ENCODE data around the gene ZMIZ2. TPM values are rescaled to one million over a fixed set of nuclear protein-coding genes. Genes with fewer than 3 reads are reported as not detected.

Gene ZMIZ2
- total and polyA plus RNA-seq, 9 of the 15 experiments (the other 6 are each of a cell fraction or from before 2014, with no cell fraction given) = 0.13 to 40.3 (median 4.9) TPM

DNA sequence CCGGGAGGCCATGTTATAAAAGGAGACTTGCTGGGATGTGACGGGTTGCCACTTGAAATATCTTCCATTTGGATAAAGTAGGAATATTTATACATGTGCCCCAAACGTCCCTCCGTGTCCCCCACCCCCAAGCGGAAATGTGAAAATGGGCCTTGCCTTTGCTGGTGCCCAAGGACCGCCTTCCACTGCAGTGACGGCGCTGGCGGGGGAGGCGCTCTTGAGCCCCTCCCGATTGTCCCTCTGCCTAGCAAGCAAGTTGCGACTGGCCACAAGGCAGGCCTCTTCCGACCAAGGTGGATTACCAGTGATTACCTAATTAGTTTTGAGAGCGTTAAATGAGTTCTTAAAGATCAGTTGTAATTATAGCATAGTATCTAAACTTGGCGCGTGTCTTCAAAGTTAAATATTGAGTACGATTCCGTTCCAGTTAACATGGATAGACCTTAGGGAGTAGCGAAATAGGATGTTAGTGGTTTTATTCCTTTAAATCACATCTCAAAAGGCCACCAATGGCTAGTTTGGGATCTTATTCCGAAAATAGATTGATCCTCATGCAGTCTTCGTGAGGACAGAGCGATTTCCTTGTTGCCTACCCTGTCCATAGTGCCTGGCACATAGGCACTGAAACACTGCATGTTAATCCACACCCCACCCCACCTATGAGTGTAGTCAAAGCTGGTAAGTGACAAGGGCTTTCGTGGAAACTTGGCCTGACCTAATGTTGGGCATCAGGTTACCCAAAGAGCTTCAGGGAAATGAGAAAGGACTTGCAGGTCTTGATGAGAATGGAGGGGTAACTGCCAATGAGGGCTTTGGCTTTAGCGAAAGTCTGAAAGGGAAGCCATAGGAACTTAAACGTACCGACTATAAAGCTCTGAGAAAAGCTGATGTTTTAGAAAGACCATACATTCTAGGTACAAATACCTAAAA lies 48.9 kb downstream of the ZMIZ2 start (continued):
- TF ChIP-seq, protein P1, sequence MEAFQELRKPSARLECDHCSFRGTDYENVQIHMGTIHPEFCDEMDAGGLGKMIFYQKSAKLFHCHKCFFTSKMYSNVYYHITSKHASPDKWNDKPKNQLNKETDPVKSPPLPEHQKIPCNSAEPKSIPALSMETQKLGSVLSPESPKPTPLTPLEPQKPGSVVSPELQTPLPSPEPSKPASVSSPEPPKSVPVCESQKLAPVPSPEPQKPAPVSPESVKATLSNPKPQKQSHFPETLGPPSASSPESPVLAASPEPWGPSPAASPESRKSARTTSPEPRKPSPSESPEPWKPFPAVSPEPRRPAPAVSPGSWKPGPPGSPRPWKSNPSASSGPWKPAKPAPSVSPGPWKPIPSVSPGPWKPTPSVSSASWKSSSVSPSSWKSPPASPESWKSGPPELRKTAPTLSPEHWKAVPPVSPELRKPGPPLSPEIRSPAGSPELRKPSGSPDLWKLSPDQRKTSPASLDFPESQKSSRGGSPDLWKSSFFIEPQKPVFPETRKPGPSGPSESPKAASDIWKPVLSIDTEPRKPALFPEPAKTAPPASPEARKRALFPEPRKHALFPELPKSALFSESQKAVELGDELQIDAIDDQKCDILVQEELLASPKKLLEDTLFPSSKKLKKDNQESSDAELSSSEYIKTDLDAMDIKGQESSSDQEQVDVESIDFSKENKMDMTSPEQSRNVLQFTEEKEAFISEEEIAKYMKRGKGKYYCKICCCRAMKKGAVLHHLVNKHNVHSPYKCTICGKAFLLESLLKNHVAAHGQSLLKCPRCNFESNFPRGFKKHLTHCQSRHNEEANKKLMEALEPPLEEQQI (IDR thresholded peaks at IDR 0.05) = no peak
- TF ChIP-seq CBX3 (IDR thresholded peaks at IDR 0.05; ENCODE audit: borderline replicate concordance in 1 of 2, low read length in 2 of 2) (no peak), GABPA (tag; conservative IDR thresholded peaks at IDR 0.05; ENCODE audit: low read depth) (peak; percentile 46), TEAD1 (CRISPR knock-in tag; IDR thresholded peaks at IDR 0.05) (no peak), MAFK (IDR thresholded peaks at IDR 0.05; ENCODE audit: low read length) (no peak; the same call in 1 of the 2 replicates), PCBP1 (IDR thresholded peaks at IDR 0.05; ENCODE audit: low read depth, low read length, poor library complexity, severe bottlenecking) (no peak), ZNF12 (CRISPR knock-in tag; IDR thresholded peaks at IDR 0.05) (0 out of 2 replicates have a peak, but pooled peaks have one; percentile 54), ZFP1 (CRISPR knock-in tag; IDR thresholded peaks at IDR 0.05) (no peak), HDAC2 (IDR thresholded peaks at IDR 0.05) (no peak), SAP30 (IDR thresholded peaks at IDR 0.05; ENCODE audit: borderline replicate concordance, insufficient read depth, low read depth, low read length, poor library complexity, severe bottlenecking) (no peak), BCL6 (CRISPR knock-in tag; IDR thresholded peaks at IDR 0.05) (no peak), CHD4 (IDR thresholded peaks at IDR 0.05; ENCODE audit: insufficient read depth, insufficient replicate concordance, low read depth, low read length, poor library complexity, severe bottlenecking) (no peak), RAD21 (CRISPR knock-in tag; conservative IDR thresholded peaks at IDR 0.05 in 1 of 2, IDR thresholded peaks at IDR 0.05 in 1 of 2) (peak; percentile 34 to 45; a peak in 3 of 4 replicates), KHSRP (IDR thresholded peaks at IDR 0.05) (no peak), SP2 (IDR thresholded peaks at IDR 0.05; ENCODE audit: extremely low read depth, low read depth, low read length, poor library complexity, severe bottlenecking) (no peak), JUNB (CRISPR knock-in tag; conservative IDR thresholded peaks at IDR 0.05) (no peak), U2AF1 (optimal IDR thresholded peaks at IDR 0.05; ENCODE audit: low read depth, low read length) (no peak), ZZZ3 (IDR thresholded peaks at IDR 0.05) (no peak), CEBPG (CRISPR knock-in tag; IDR thresholded peaks at IDR 0.05) (no peak), CEBPG (tag; conservative IDR thresholded peaks at IDR 0.05 in 1 of 2, IDR thresholded peaks at IDR 0.05 in 1 of 2) (no peak), MCM2 (IDR thresholded peaks at IDR 0.05; ENCODE audit: low read depth) (no peak), WHSC1 (IDR thresholded peaks at IDR 0.05; ENCODE audit: low read length) (no peak), ZNF324 (CRISPR knock-in tag; IDR thresholded peaks at IDR 0.05) (no peak), KAT2B (IDR thresholded peaks at IDR 0.05; ENCODE audit: low read depth, low read length) (no peak)
- TF ChIP-seq, protein P2, sequence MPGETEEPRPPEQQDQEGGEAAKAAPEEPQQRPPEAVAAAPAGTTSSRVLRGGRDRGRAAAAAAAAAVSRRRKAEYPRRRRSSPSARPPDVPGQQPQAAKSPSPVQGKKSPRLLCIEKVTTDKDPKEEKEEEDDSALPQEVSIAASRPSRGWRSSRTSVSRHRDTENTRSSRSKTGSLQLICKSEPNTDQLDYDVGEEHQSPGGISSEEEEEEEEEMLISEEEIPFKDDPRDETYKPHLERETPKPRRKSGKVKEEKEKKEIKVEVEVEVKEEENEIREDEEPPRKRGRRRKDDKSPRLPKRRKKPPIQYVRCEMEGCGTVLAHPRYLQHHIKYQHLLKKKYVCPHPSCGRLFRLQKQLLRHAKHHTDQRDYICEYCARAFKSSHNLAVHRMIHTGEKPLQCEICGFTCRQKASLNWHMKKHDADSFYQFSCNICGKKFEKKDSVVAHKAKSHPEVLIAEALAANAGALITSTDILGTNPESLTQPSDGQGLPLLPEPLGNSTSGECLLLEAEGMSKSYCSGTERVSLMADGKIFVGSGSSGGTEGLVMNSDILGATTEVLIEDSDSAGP (CRISPR knock-in tag; IDR thresholded peaks at IDR 0.05) = no peak
